Mammary epithelial cell (primary cell): ENCODE results near the gene SLC4A8.

Source experiments
- CTCF ChIP-seq, 2 donors: IDR thresholded peaks in 1 of 2; conservative IDR thresholded peaks in 1 of 2; 2 replicates each; pipeline ENCODE4 v1.5.1; 2011 to 2012; ENCODE audit warnings: inconsistent platforms in 2 of 2, low read length in 2 of 2, mild to moderate bottlenecking in 2 of 2, control low read depth in 1 of 2, low read depth in 1 of 2; ENCODE audit not compliant: insufficient read depth in 1 of 2; ENCODE audit errors: extremely low read depth in 1 of 2
- EZH2 ChIP-seq: IDR thresholded peaks from 2 replicates; pipeline ENCODE4 v1.6.1; 2012; ENCODE audit warnings: low read length, inconsistent platforms, borderline replicate concordance

GRCh38 chr12:51405801-51406207 is 18.8 kb upstream of the SLC4A8 start:
- TF ChIP-seq CTCF (conservative IDR thresholded peaks at IDR 0.05 in 1 of 2, IDR thresholded peaks at IDR 0.05 in 1 of 2; ENCODE audit: extremely low read depth in 1 of 2, insufficient read depth in 1 of 2, low read depth in 1 of 2, low read length in 2 of 2) (no peak), EZH2 (no peak)
